Astrocyte of the cerebellum (primary cell): ENCODE measurements around the gene ADORA2A.

Experiments
- DNase-seq: peaks from one replicate; pipeline ENCODE4 v3.0.0-alpha.2; 2011; ENCODE audit warnings: low read depth
- H3K4me3 ChIP-seq: 2 replicates; pipeline ENCODE4 v1.5.1; 2011; ENCODE audit warnings: mild to moderate bottlenecking, low read depth, low read length, moderate library complexity
- CTCF ChIP-seq: IDR thresholded peaks from 2 replicates; pipeline ENCODE4 v1.5.1; 2012; ENCODE audit warnings: low read length, low read depth, moderate library complexity, mild to moderate bottlenecking; ENCODE audit errors: missing control alignments
- in situ Hi-C: cut with HindIII; loops from 2 replicates; pipeline ENCODE4 v1.10.0; 2017; ENCODE audit warnings: low sequenced_read_pairs

The ADORA2A gene

GRCh38 chr22:24401931-24402367, 25.4 kb upstream of the ADORA2A start:
- in situ Hi-C loops, result no loop called here
- no peak for DNase-seq
- no peak overlapping the region for H3K4me3 ChIP-seq
- TF ChIP-seq CTCF, result no peak

GRCh38 chr22:24402460-24403192, 24.8 kb upstream of the ADORA2A start:
- in situ Hi-C loops, result no loop called here
- TF ChIP-seq CTCF, result no peak
- peak; percentile 82 for DNase-seq
- H3K4me3 ChIP-seq, result no peak overlapping the region

GRCh38 chr22:24403346-24403745, 24.1 kb upstream of the ADORA2A start:
- no peak overlapping the region for H3K4me3 ChIP-seq
- no peak for TF ChIP-seq CTCF
- in situ Hi-C loops, result no loop called here
- no peak for DNase-seq

GRCh38 chr22:24404561-24405275, 22.7 kb upstream of the ADORA2A start:
- in situ Hi-C loops, result loop anchor here (5.0 kb wide), 1 partner anchor 58 kb away; no protein-coding TSS in a partner anchor
- H3K4me3 ChIP-seq, result no peak overlapping the region
- no peak for DNase-seq
- no peak for TF ChIP-seq CTCF

- TF ChIP-seq CTCF, result no peak
- H3K4me3 ChIP-seq, result no peak overlapping the region
- DNase-seq, result no peak
- in situ Hi-C loops, result loop anchor here (5.0 kb wide), 1 partner anchor 57 kb away; no protein-coding TSS in a partner anchor
Observed at GRCh38 chr22:24405631-24406321, 21.6 kb upstream of the ADORA2A start.
